ENCODE data around the gene GPANK1. TPM values are rescaled to one million over a fixed set of nuclear protein-coding genes. Genes with fewer than 3 reads are reported as not detected.

GPANK1 gene
- total RNA-seq, 2 donors from 2014 or later: 16.1 to 21.3 TPM

- Histone ChIP-seq H3K27me3 (ENCODE audit: control insufficient read depth, insufficient read depth, low read length, poor library complexity, severe bottlenecking) (no peaks in the 10 kb centered on the region), H3K36me3 (ENCODE audit: control insufficient read depth, insufficient read depth, low read length) (peaks cover 95% of the 10 kb centered on the region), H3K4me3 (ENCODE audit: low read length) (no peak overlapping the region), H3K9ac (ENCODE audit: extremely low read depth, low read length, poor library complexity, severe bottlenecking) (no peak overlapping the region), H3K4me1 (ENCODE audit: control insufficient read depth, insufficient read depth, low read length) (no peaks in the 10 kb centered on the region), H3K9me3 (ENCODE audit: control insufficient read depth, low read length) (no peaks in the 10 kb centered on the region), H3K27ac (ENCODE audit: low read depth, low read length) (peak overlapping the region; percentile 24)
- peaks cover 91% of the 10 kb centered on the region for H3K36me3 Mint-ChIP-seq (ENCODE audit: low read depth)
- TF ChIP-seq CTCF (conservative IDR thresholded peaks at IDR 0.05): no peak
- no peak overlapping the region for H3K27ac Mint-ChIP-seq
- H3K4me1 Mint-ChIP-seq: no peaks in the 10 kb centered on the region
- 96 to 98% methylated on average over 24 to 32 of the region's 32 CpGs for WGBS, 2 experiments (ENCODE audit: insufficient coverage in 1 of 2, insufficient read length in 1 of 2)
- DNase-seq: no peak
- H3K27me3 Mint-ChIP-seq (ENCODE audit: insufficient read depth): no peaks in the 10 kb centered on the region
- H3K9me3 Mint-ChIP-seq: no peaks in the 10 kb centered on the region
- no peak overlapping the region for H3K4me3 Mint-ChIP-seq
Observed at GRCh38 chr6:31631681-31632278, 33.0 kb downstream of the GPANK1 start.

GRCh38 chr6:31631209-31631608 is 33.6 kb downstream of the GPANK1 start:
- H3K9me3 Mint-ChIP-seq: no peaks in the 10 kb centered on the region
- peaks cover 91% of the 10 kb centered on the region for H3K36me3 Mint-ChIP-seq (ENCODE audit: low read depth)
- H3K4me3 ChIP-seq (ENCODE audit: low read length): no peak overlapping the region
- peak overlapping the region; percentile 44 for H3K27ac Mint-ChIP-seq
- no peaks in the 10 kb centered on the region for H3K4me1 ChIP-seq (ENCODE audit: control insufficient read depth, insufficient read depth, low read length)
- H3K27me3 Mint-ChIP-seq (ENCODE audit: insufficient read depth): no peaks in the 10 kb centered on the region
- 94 to 96% methylated on average over 9 to 16 of the region's 16 CpGs for WGBS, 2 experiments (ENCODE audit: insufficient coverage in 1 of 2, insufficient read length in 1 of 2)
- TF ChIP-seq CTCF (conservative IDR thresholded peaks at IDR 0.05): no peak
- H3K27ac ChIP-seq (ENCODE audit: low read depth, low read length): no peak overlapping the region
- no peaks in the 10 kb centered on the region for H3K27me3 ChIP-seq (ENCODE audit: control insufficient read depth, insufficient read depth, low read length, poor library complexity, severe bottlenecking)
- H3K4me3 Mint-ChIP-seq: no peak overlapping the region
- no peaks in the 10 kb centered on the region for H3K9me3 ChIP-seq (ENCODE audit: control insufficient read depth, low read length)
- H3K4me1 Mint-ChIP-seq: no peaks in the 10 kb centered on the region
- DNase-seq: no peak
- H3K9ac ChIP-seq (ENCODE audit: extremely low read depth, low read length, poor library complexity, severe bottlenecking): no peak overlapping the region
- peaks cover 95% of the 10 kb centered on the region for H3K36me3 ChIP-seq (ENCODE audit: control insufficient read depth, insufficient read depth, low read length)

- no peaks in the 10 kb centered on the region for H3K9me3 Mint-ChIP-seq
Observed at GRCh38 chr6:31630177-31630934, 34.4 kb downstream of the GPANK1 start.

More at GRCh38 chr6:31630177-31630934, 34.4 kb downstream of the GPANK1 start:
- no peaks in the 10 kb centered on the region for H3K4me1 ChIP-seq (ENCODE audit: control insufficient read depth, insufficient read depth, low read length)
- no peak overlapping the region for H3K4me3 ChIP-seq (ENCODE audit: low read length)
- no peak overlapping the region for H3K9ac ChIP-seq (ENCODE audit: extremely low read depth, low read length, poor library complexity, severe bottlenecking)
- peaks cover 95% of the 10 kb centered on the region for H3K36me3 ChIP-seq (ENCODE audit: control insufficient read depth, insufficient read depth, low read length)
- WGBS, 2 experiments (ENCODE audit: insufficient coverage in 1 of 2, insufficient read length in 1 of 2): 94 to 96% methylated on average over 25 of the region's 25 CpGs
- Mint-ChIP-seq H3K4me3 (no peak overlapping the region), H3K4me1 (no peaks in the 10 kb centered on the region), H3K27me3 (ENCODE audit: insufficient read depth) (no peaks in the 10 kb centered on the region), H3K27ac (peak overlapping the region; percentile 44), H3K36me3 (ENCODE audit: low read depth) (peaks cover 93% of the 10 kb centered on the region)
- H3K27me3 ChIP-seq (ENCODE audit: control insufficient read depth, insufficient read depth, low read length, poor library complexity, severe bottlenecking): no peaks in the 10 kb centered on the region
- no peak for TF ChIP-seq CTCF (conservative IDR thresholded peaks at IDR 0.05)
- H3K27ac ChIP-seq (ENCODE audit: low read depth, low read length): no peak overlapping the region
- DNase-seq: no peak
- no peaks in the 10 kb centered on the region for H3K9me3 ChIP-seq (ENCODE audit: control insufficient read depth, low read length)

Data from endodermal cell (in vitro differentiated cells).